Measurements from ENCODE around the gene ARHGAP15. TPM values are rescaled to one million over a fixed set of nuclear protein-coding genes. Genes with fewer than 3 reads are reported as not detected.

The ARHGAP15 gene
- total RNA-seq, 1 donor from 2014 or later: not detected

DNA sequence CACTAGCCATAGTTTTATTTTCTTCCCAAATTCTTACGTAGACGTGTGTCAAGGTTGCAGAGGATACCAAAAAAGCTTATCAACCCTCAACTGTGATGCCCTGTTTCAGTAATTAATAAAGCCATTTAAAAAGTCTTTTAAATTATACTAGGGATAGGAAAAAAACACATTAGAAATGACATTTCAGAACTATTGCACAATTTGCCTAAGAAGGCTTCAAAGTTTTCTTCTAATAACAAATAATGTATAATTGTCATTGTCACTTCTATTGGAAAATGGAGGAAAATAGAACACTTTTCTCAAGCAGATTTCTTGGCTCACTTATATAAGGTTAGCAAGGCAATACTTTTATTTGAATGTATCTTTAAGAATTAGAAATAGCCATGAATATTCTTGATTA lies 253.8 kb downstream of the ARHGAP15 start:
- DNase-seq (ENCODE audit: low read depth) (no peak), FAIRE-seq (no peak)
- H3K9me3 Mint-ChIP-seq (ENCODE audit: unreplicated experiment): no peaks in the 10 kb centered on the region
- no peak overlapping the region for H3K27ac Mint-ChIP-seq (ENCODE audit: unreplicated experiment)
- no peaks in the 10 kb centered on the region for H4K20me1 ChIP-seq (ENCODE audit: insufficient read depth, low read length)
- no peak overlapping the region for H3K9ac ChIP-seq (ENCODE audit: low read length)
- H3K27me3 ChIP-seq (ENCODE audit: insufficient read depth, low read length): no peaks in the 10 kb centered on the region
- H3K36me3 ChIP-seq (ENCODE audit: insufficient read depth, low read length): no peaks in the 10 kb centered on the region
- H3K27ac ChIP-seq (ENCODE audit: low read depth, low read length): no peak overlapping the region
- no peaks in the 10 kb centered on the region for H3K4me1 Mint-ChIP-seq (ENCODE audit: low read depth, unreplicated experiment)
- TF ChIP-seq, protein P1, sequence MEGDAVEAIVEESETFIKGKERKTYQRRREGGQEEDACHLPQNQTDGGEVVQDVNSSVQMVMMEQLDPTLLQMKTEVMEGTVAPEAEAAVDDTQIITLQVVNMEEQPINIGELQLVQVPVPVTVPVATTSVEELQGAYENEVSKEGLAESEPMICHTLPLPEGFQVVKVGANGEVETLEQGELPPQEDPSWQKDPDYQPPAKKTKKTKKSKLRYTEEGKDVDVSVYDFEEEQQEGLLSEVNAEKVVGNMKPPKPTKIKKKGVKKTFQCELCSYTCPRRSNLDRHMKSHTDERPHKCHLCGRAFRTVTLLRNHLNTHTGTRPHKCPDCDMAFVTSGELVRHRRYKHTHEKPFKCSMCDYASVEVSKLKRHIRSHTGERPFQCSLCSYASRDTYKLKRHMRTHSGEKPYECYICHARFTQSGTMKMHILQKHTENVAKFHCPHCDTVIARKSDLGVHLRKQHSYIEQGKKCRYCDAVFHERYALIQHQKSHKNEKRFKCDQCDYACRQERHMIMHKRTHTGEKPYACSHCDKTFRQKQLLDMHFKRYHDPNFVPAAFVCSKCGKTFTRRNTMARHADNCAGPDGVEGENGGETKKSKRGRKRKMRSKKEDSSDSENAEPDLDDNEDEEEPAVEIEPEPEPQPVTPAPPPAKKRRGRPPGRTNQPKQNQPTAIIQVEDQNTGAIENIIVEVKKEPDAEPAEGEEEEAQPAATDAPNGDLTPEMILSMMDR (IDR thresholded peaks at IDR 0.05; ENCODE audit: insufficient read depth, low read depth, low read length): no peak
- no peak for TF ChIP-seq EZH2 (IDR thresholded peaks at IDR 0.05; ENCODE audit: insufficient read depth, low read length)
- no peaks in the 10 kb centered on the region for H3K4me1 ChIP-seq (ENCODE audit: insufficient read depth, low read length)
- H2AFZ ChIP-seq (ENCODE audit: low read depth, low read length): no peak overlapping the region
- H3K4me3 ChIP-seq (ENCODE audit: insufficient read depth, low read depth, low read length): no peak overlapping the region
- no peak overlapping the region for H3K4me2 ChIP-seq (ENCODE audit: low read length)
- H3K27me3 Mint-ChIP-seq (ENCODE audit: low read depth, unreplicated experiment): peaks cover 2% of the 10 kb centered on the region
- H3K36me3 Mint-ChIP-seq (ENCODE audit: low read depth, unreplicated experiment): no peaks in the 10 kb centered on the region
- no peaks in the 10 kb centered on the region for H3K9me3 ChIP-seq (ENCODE audit: insufficient read depth, low read depth, low read length)
- H3K79me2 ChIP-seq (ENCODE audit: insufficient read depth, low read length): no peaks in the 10 kb centered on the region
- H3K4me3 Mint-ChIP-seq (ENCODE audit: unreplicated experiment): no peak overlapping the region

DNA sequence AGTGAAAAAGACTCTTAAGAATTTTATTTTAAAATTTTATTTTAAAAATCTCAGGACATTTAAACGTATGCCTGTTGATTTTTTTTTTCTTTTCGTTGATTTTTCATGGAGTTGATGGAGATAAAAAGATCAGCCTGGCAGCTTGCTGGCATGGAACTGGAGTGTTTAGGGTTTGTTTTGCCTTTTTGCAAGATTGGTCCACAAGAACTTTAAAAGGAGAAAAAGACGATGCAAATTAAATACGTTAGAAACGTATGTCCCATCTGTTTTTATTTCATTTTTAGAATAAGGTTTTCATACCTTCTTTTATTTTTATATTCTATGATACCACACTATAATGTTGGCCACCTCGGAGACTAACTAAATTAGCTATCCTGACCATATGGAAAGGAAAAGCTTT lies 254.9 kb downstream of the ARHGAP15 start:
- Mint-ChIP-seq H3K27ac (ENCODE audit: unreplicated experiment) (no peak overlapping the region), H3K4me1 (ENCODE audit: low read depth, unreplicated experiment) (no peaks in the 10 kb centered on the region), H3K36me3 (ENCODE audit: low read depth, unreplicated experiment) (no peaks in the 10 kb centered on the region), H3K9me3 (ENCODE audit: unreplicated experiment) (no peaks in the 10 kb centered on the region), H3K27me3 (ENCODE audit: low read depth, unreplicated experiment) (peaks cover 2% of the 10 kb centered on the region), H3K4me3 (ENCODE audit: unreplicated experiment) (no peak overlapping the region)
- Histone ChIP-seq H3K9ac (ENCODE audit: low read length) (no peak overlapping the region), H2AFZ (ENCODE audit: low read depth, low read length) (no peak overlapping the region), H3K4me2 (ENCODE audit: low read length) (no peak overlapping the region), H3K9me3 (ENCODE audit: insufficient read depth, low read depth, low read length) (no peaks in the 10 kb centered on the region), H3K4me1 (ENCODE audit: insufficient read depth, low read length) (no peaks in the 10 kb centered on the region), H3K4me3 (ENCODE audit: insufficient read depth, low read depth, low read length) (no peak overlapping the region), H3K27me3 (ENCODE audit: insufficient read depth, low read length) (no peaks in the 10 kb centered on the region), H3K36me3 (ENCODE audit: insufficient read depth, low read length) (no peaks in the 10 kb centered on the region), H4K20me1 (ENCODE audit: insufficient read depth, low read length) (no peaks in the 10 kb centered on the region), H3K79me2 (ENCODE audit: insufficient read depth, low read length) (no peaks in the 10 kb centered on the region), H3K27ac (ENCODE audit: low read depth, low read length) (no peak overlapping the region)
- FAIRE-seq (no peak), DNase-seq (ENCODE audit: low read depth) (no peak)
- no peak for TF ChIP-seq EZH2 (IDR thresholded peaks at IDR 0.05; ENCODE audit: insufficient read depth, low read length)
- TF ChIP-seq, protein P1 (IDR thresholded peaks at IDR 0.05; ENCODE audit: insufficient read depth, low read depth, low read length): no peak

DNA sequence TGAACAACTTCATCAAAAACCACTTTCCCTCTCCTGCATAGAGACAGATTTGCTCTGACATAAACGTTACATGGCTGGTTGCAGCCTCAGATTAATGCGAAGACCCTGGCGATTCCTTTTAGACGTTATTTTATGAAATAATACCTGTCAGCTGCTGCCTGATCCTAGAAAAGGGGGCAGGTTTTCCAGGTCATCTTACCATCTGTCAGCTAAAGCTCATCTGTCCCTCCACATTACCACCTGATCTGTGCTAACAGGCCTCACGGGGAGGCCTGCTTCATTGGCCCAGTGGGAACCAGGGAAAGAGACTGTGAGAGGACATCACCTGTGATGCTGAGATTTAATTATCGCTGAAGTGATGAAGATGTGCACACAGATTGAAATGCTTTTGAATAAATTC lies 261.0 kb downstream of the ARHGAP15 start:
- Histone ChIP-seq H2AFZ (ENCODE audit: low read depth, low read length) (no peak overlapping the region), H3K27me3 (ENCODE audit: insufficient read depth, low read length) (no peaks in the 10 kb centered on the region), H3K79me2 (ENCODE audit: insufficient read depth, low read length) (no peaks in the 10 kb centered on the region), H4K20me1 (ENCODE audit: insufficient read depth, low read length) (no peaks in the 10 kb centered on the region), H3K9me3 (ENCODE audit: insufficient read depth, low read depth, low read length) (no peaks in the 10 kb centered on the region), H3K4me2 (ENCODE audit: low read length) (no peak overlapping the region), H3K36me3 (ENCODE audit: insufficient read depth, low read length) (no peaks in the 10 kb centered on the region), H3K4me1 (ENCODE audit: insufficient read depth, low read length) (no peaks in the 10 kb centered on the region), H3K9ac (ENCODE audit: low read length) (no peak overlapping the region), H3K27ac (ENCODE audit: low read depth, low read length) (no peak overlapping the region), H3K4me3 (ENCODE audit: insufficient read depth, low read depth, low read length) (no peak overlapping the region)
- no peak for DNase-seq (ENCODE audit: low read depth)
- Mint-ChIP-seq H3K36me3 (ENCODE audit: low read depth, unreplicated experiment) (no peaks in the 10 kb centered on the region), H3K9me3 (ENCODE audit: unreplicated experiment) (no peaks in the 10 kb centered on the region), H3K27ac (ENCODE audit: unreplicated experiment) (no peak overlapping the region), H3K4me1 (ENCODE audit: low read depth, unreplicated experiment) (no peaks in the 10 kb centered on the region), H3K27me3 (ENCODE audit: low read depth, unreplicated experiment) (no peaks in the 10 kb centered on the region), H3K4me3 (ENCODE audit: unreplicated experiment) (no peak overlapping the region)
- FAIRE-seq: no peak
- TF ChIP-seq EZH2 (IDR thresholded peaks at IDR 0.05; ENCODE audit: insufficient read depth, low read length): no peak
- TF ChIP-seq, protein P1 (IDR thresholded peaks at IDR 0.05; ENCODE audit: insufficient read depth, low read depth, low read length): no peak
